ENCODE results near the gene TSPAN7.

Gene TSPAN7

DNA sequence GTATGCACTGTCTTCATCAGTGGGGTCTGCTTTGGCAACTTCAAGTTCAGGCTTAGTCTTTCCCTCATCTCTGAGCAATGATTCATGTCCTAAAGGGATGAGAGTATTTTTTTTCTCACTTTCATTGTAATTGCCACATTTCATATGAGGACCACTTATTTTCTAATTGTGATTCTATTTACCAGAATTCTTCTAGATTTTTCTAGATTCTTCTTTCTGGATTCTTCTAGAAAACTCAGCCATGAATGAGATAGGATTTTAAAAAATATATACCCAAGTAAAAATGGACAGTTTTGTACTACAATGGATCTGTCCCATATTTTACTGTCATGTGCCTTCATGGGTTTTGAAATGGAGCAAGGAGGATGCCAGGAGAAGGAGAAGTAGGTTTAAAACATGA, 78.4 kb downstream of the TSPAN7 start:
- H3K79me2 ChIP-seq (ENCODE audit: control insufficient read depth, insufficient read depth, low read length, poor library complexity): no peaks in the 10 kb centered on the region
- no peaks in the 10 kb centered on the region for H3K9me3 ChIP-seq (ENCODE audit: insufficient read depth, low read depth, low read length)
- no peak overlapping the region for H2BK12ac ChIP-seq (ENCODE audit: low read length)
- no peak overlapping the region for H4K8ac ChIP-seq (ENCODE audit: low read depth, low read length)
- no peak overlapping the region for H3K23ac ChIP-seq (ENCODE audit: low read length)
- no peak overlapping the region for H3K18ac ChIP-seq (ENCODE audit: low read length)
- H3K79me1 ChIP-seq (ENCODE audit: low read length): no peaks in the 10 kb centered on the region
- H3K4me2 ChIP-seq (ENCODE audit: low read length): no peak overlapping the region
- H3K4me3 ChIP-seq (ENCODE audit: low read depth, low read length): no peak overlapping the region
- no peak overlapping the region for H3K9ac ChIP-seq (ENCODE audit: low read length)
- H2BK120ac ChIP-seq (ENCODE audit: insufficient read depth, low read length, poor library complexity): no peak overlapping the region
- H3K4ac ChIP-seq (ENCODE audit: low read depth, low read length): no peak overlapping the region
- no peaks in the 10 kb centered on the region for H3K36me3 ChIP-seq (ENCODE audit: control insufficient read depth in 1 of 2, insufficient read depth in 2 of 2, low read length in 2 of 2)
- H3K27ac ChIP-seq (ENCODE audit: low read depth, low read length): no peak overlapping the region
- no peak overlapping the region for H3K14ac ChIP-seq (ENCODE audit: low read length)
- no peaks in the 10 kb centered on the region for H3K27me3 ChIP-seq (ENCODE audit: insufficient read depth, low read length)
- H3K4me1 ChIP-seq (ENCODE audit: control insufficient read depth in 1 of 2, insufficient read depth in 2 of 2, low read length in 2 of 2): no peaks in the 10 kb centered on the region
- H4K91ac ChIP-seq (ENCODE audit: low read depth, low read length): no peak overlapping the region
- H4K12ac ChIP-seq (ENCODE audit: low read depth, low read length): no peak overlapping the region
- H2AK5ac ChIP-seq (ENCODE audit: low read length): no peak overlapping the region
- DNase-seq: no peak
- H2AFZ ChIP-seq (ENCODE audit: insufficient read depth, low read length, poor library complexity): no peak overlapping the region
- H2BK5ac ChIP-seq (ENCODE audit: low read depth, low read length, poor library complexity): no peak overlapping the region

DNA sequence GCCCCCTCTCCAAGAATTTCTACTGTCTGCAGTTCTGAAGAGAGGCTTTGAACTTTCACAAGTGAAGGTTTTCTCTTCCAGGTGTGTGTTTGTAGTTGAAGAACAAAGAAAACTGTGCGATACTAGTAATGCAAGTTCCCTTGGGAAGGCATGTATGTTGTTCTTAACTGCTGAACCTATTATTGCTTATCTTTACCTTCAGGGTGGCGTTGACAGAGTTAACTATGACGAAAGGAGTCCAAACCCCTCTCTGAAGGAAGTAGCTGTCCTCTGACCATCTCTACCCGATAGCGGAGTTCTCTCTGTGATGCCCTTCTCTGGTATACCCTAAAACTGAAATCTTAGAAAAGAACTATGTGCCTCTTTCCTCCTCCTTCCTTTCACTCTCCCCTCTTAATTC, 79.9 kb downstream of the TSPAN7 start:
- Histone ChIP-seq H2BK120ac (ENCODE audit: insufficient read depth, low read length, poor library complexity) (no peak overlapping the region), H3K23ac (ENCODE audit: low read length) (no peak overlapping the region), H3K79me1 (ENCODE audit: low read length) (no peaks in the 10 kb centered on the region), H3K4me3 (ENCODE audit: low read depth, low read length) (no peak overlapping the region), H2AFZ (ENCODE audit: insufficient read depth, low read length, poor library complexity) (no peak overlapping the region), H3K9ac (ENCODE audit: low read length) (no peak overlapping the region), H3K14ac (ENCODE audit: low read length) (no peak overlapping the region), H3K79me2 (ENCODE audit: control insufficient read depth, insufficient read depth, low read length, poor library complexity) (no peaks in the 10 kb centered on the region), H2BK12ac (ENCODE audit: low read length) (no peak overlapping the region), H3K4ac (ENCODE audit: low read depth, low read length) (no peak overlapping the region), H3K27ac (ENCODE audit: low read depth, low read length) (no peak overlapping the region), H4K8ac (ENCODE audit: low read depth, low read length) (no peak overlapping the region), H4K91ac (ENCODE audit: low read depth, low read length) (no peak overlapping the region), H3K27me3 (ENCODE audit: insufficient read depth, low read length) (no peaks in the 10 kb centered on the region), H2BK5ac (ENCODE audit: low read depth, low read length, poor library complexity) (no peak overlapping the region), H3K36me3 (ENCODE audit: control insufficient read depth in 1 of 2, insufficient read depth in 2 of 2, low read length in 2 of 2) (no peaks in the 10 kb centered on the region), H3K18ac (ENCODE audit: low read length) (no peak overlapping the region), H4K12ac (ENCODE audit: low read depth, low read length) (no peak overlapping the region), H3K4me1 (ENCODE audit: control insufficient read depth in 1 of 2, insufficient read depth in 2 of 2, low read length in 2 of 2) (no peaks in the 10 kb centered on the region), H3K4me2 (ENCODE audit: low read length) (no peak overlapping the region), H3K9me3 (ENCODE audit: insufficient read depth, low read depth, low read length) (no peaks in the 10 kb centered on the region), H2AK5ac (ENCODE audit: low read length) (no peak overlapping the region)
- no peak for DNase-seq
- WGBS (ENCODE audit: extremely low coverage, insufficient coverage, insufficient read length): no CpG with 5 or more reads among the region's 5 CpGs

DNA sequence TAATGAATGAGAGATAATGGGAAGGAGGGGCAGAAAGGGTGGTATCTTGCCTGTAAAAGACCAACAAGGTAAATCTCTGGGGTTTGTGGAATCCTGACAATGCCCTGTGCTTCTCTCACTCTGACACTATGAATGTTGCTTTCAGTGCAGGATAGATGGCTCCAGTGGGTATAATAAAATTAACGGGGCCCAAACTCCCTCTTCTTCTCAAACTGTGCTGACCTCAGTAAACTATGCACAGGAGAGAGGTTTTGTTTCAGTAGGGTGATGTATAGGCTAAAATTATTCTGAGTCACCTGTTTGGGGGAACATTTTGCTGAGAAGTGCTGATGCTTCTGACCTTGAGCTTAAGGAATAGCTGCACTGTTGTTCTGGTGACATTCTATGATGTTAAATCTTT, 82.6 kb downstream of the TSPAN7 start:
- Histone ChIP-seq H3K14ac (ENCODE audit: low read length) (no peak overlapping the region), H3K27ac (ENCODE audit: low read depth, low read length) (no peak overlapping the region), H3K4ac (ENCODE audit: low read depth, low read length) (no peak overlapping the region), H3K18ac (ENCODE audit: low read length) (no peak overlapping the region), H3K9ac (ENCODE audit: low read length) (no peak overlapping the region), H4K91ac (ENCODE audit: low read depth, low read length) (no peak overlapping the region), H3K27me3 (ENCODE audit: insufficient read depth, low read length) (no peaks in the 10 kb centered on the region), H4K12ac (ENCODE audit: low read depth, low read length) (no peak overlapping the region), H2BK12ac (ENCODE audit: low read length) (no peak overlapping the region), H3K4me2 (ENCODE audit: low read length) (no peak overlapping the region), H2BK5ac (ENCODE audit: low read depth, low read length, poor library complexity) (no peak overlapping the region), H3K4me3 (ENCODE audit: low read depth, low read length) (no peak overlapping the region), H3K79me2 (ENCODE audit: control insufficient read depth, insufficient read depth, low read length, poor library complexity) (no peaks in the 10 kb centered on the region), H3K79me1 (ENCODE audit: low read length) (no peaks in the 10 kb centered on the region), H3K4me1 (ENCODE audit: control insufficient read depth in 1 of 2, insufficient read depth in 2 of 2, low read length in 2 of 2) (no peaks in the 10 kb centered on the region), H2AFZ (ENCODE audit: insufficient read depth, low read length, poor library complexity) (no peak overlapping the region), H3K36me3 (ENCODE audit: control insufficient read depth in 1 of 2, insufficient read depth in 2 of 2, low read length in 2 of 2) (no peaks in the 10 kb centered on the region), H2BK120ac (ENCODE audit: insufficient read depth, low read length, poor library complexity) (no peak overlapping the region), H3K9me3 (ENCODE audit: insufficient read depth, low read depth, low read length) (no peaks in the 10 kb centered on the region), H4K8ac (ENCODE audit: low read depth, low read length) (no peak overlapping the region), H2AK5ac (ENCODE audit: low read length) (no peak overlapping the region), H3K23ac (ENCODE audit: low read length) (no peak overlapping the region)
- no CpG with 5 or more reads among the region's 1 CpG for WGBS (ENCODE audit: extremely low coverage, insufficient coverage, insufficient read length)
- DNase-seq: no peak

DNA sequence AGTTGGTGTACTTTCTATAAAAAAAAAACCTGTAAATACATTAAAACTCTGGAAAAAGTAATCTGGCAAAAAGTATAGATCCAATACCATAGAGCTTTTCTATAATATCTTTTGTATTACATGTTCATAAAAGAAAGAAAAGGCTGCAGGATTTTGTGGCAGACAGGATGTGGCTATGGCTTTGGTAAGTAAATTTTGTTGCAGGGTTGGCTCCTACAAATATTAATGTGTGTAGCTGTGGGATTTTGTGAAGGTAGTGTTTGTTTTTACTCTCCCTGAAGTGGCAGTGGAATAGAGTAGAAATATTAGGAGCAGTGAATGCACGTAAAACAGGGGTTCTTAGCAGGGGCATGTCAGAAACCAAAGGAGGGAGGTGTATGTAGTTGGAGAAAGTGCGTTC, 84.8 kb downstream of the TSPAN7 start:
- no peak overlapping the region for H2AFZ ChIP-seq (ENCODE audit: insufficient read depth, low read length, poor library complexity)
- no peak overlapping the region for H2AK5ac ChIP-seq (ENCODE audit: low read length)
- H3K9ac ChIP-seq (ENCODE audit: low read length): no peak overlapping the region
- H4K8ac ChIP-seq (ENCODE audit: low read depth, low read length): no peak overlapping the region
- H3K79me1 ChIP-seq (ENCODE audit: low read length): no peaks in the 10 kb centered on the region
- H3K9me3 ChIP-seq (ENCODE audit: insufficient read depth, low read depth, low read length): no peaks in the 10 kb centered on the region
- no peak overlapping the region for H4K12ac ChIP-seq (ENCODE audit: low read depth, low read length)
- H3K4me1 ChIP-seq (ENCODE audit: control insufficient read depth in 1 of 2, insufficient read depth in 2 of 2, low read length in 2 of 2): no peaks in the 10 kb centered on the region
- no peak overlapping the region for H3K18ac ChIP-seq (ENCODE audit: low read length)
- H3K14ac ChIP-seq (ENCODE audit: low read length): no peak overlapping the region
- WGBS (ENCODE audit: extremely low coverage, insufficient coverage, insufficient read length): no CpG with 5 or more reads among the region's 2 CpGs
- H2BK5ac ChIP-seq (ENCODE audit: low read depth, low read length, poor library complexity): no peak overlapping the region
- no peak overlapping the region for H2BK120ac ChIP-seq (ENCODE audit: insufficient read depth, low read length, poor library complexity)
- H3K27me3 ChIP-seq (ENCODE audit: insufficient read depth, low read length): no peaks in the 10 kb centered on the region
- no peak overlapping the region for H3K23ac ChIP-seq (ENCODE audit: low read length)
- no peak overlapping the region for H3K4me2 ChIP-seq (ENCODE audit: low read length)
- H3K27ac ChIP-seq (ENCODE audit: low read depth, low read length): no peak overlapping the region
- H4K91ac ChIP-seq (ENCODE audit: low read depth, low read length): no peak overlapping the region
- no peak overlapping the region for H3K4ac ChIP-seq (ENCODE audit: low read depth, low read length)
- H3K36me3 ChIP-seq (ENCODE audit: control insufficient read depth in 1 of 2, insufficient read depth in 2 of 2, low read length in 2 of 2): no peaks in the 10 kb centered on the region
- H3K79me2 ChIP-seq (ENCODE audit: control insufficient read depth, insufficient read depth, low read length, poor library complexity): no peaks in the 10 kb centered on the region
- H2BK12ac ChIP-seq (ENCODE audit: low read length): no peak overlapping the region
- no peak overlapping the region for H3K4me3 ChIP-seq (ENCODE audit: low read depth, low read length)
- DNase-seq: no peak

DNA sequence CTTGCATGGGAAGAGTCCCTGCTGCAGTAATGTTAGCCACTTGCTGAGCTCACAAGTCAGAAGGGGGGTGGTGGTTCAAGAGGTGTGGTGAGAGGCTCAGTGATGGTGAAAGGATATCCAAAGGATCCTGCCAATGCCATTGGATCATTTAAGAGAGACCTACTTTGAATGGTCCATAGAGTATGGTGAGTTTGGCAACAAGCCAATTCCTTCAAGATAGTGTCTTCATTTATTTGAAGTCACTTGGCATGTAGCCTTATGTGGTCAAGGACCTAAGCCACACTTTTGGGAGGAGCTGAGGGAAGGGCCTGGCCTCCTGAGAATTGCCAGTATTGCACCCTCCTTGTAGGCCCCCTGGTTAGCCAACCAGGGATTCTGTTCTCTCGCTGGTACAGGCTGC, 87.9 kb downstream of the TSPAN7 start:
- Histone ChIP-seq H3K4ac (ENCODE audit: low read depth, low read length) (no peak overlapping the region), H3K4me1 (ENCODE audit: control insufficient read depth in 1 of 2, insufficient read depth in 2 of 2, low read length in 2 of 2) (no peaks in the 10 kb centered on the region), H3K79me1 (ENCODE audit: low read length) (no peaks in the 10 kb centered on the region), H4K12ac (ENCODE audit: low read depth, low read length) (no peak overlapping the region), H2AK5ac (ENCODE audit: low read length) (no peak overlapping the region), H2BK120ac (ENCODE audit: insufficient read depth, low read length, poor library complexity) (no peak overlapping the region), H2BK5ac (ENCODE audit: low read depth, low read length, poor library complexity) (no peak overlapping the region), H2AFZ (ENCODE audit: insufficient read depth, low read length, poor library complexity) (no peak overlapping the region), H3K4me2 (ENCODE audit: low read length) (no peak overlapping the region), H4K8ac (ENCODE audit: low read depth, low read length) (no peak overlapping the region), H3K9ac (ENCODE audit: low read length) (no peak overlapping the region), H3K27me3 (ENCODE audit: insufficient read depth, low read length) (no peaks in the 10 kb centered on the region), H3K79me2 (ENCODE audit: control insufficient read depth, insufficient read depth, low read length, poor library complexity) (no peaks in the 10 kb centered on the region), H3K4me3 (ENCODE audit: low read depth, low read length) (no peak overlapping the region), H3K27ac (ENCODE audit: low read depth, low read length) (no peak overlapping the region), H3K23ac (ENCODE audit: low read length) (no peak overlapping the region), H3K9me3 (ENCODE audit: insufficient read depth, low read depth, low read length) (no peaks in the 10 kb centered on the region), H3K36me3 (ENCODE audit: control insufficient read depth in 1 of 2, insufficient read depth in 2 of 2, low read length in 2 of 2) (no peaks in the 10 kb centered on the region), H3K18ac (ENCODE audit: low read length) (no peak overlapping the region), H4K91ac (ENCODE audit: low read depth, low read length) (no peak overlapping the region), H2BK12ac (ENCODE audit: low read length) (no peak overlapping the region), H3K14ac (ENCODE audit: low read length) (no peak overlapping the region)
- no peak for DNase-seq
- no CpG with 5 or more reads among the region's 1 CpG for WGBS (ENCODE audit: extremely low coverage, insufficient coverage, insufficient read length)

All from trophoblast cell (in vitro differentiated cells and primary cell).